AG04450 (cell line): ENCODE measurements around the gene FAM13A. TPM values are rescaled to one million over a fixed set of nuclear protein-coding genes. Genes with fewer than 3 reads are reported as not detected.

Experiments
- CTCF ChIA-PET: fragments of 300-600, 350-600 bp; formaldehyde crosslinking; extraction: SDS; loops from one replicate; lab custom pipeline; 2022; ENCODE audit warnings: antibody characterized with exemption, inconsistent platforms; lab: Charles Lee
- POLR2A ChIA-PET: fragments of 350-600 bp; formaldehyde crosslinking; extraction: SDS; loops from one replicate; lab custom pipeline; 2021; ENCODE audit warnings: antibody characterized with exemption, inconsistent platforms; lab: Yijun Ruan, JAX
- DNase-seq: peaks from one replicate; pipeline ENCODE4 v3.0.0-alpha.2; 2011; ENCODE audit warnings: low read depth, low spot score
- H3K27ac ChIP-seq: one replicate; pipeline ENCODE4 v1.5.1; 2012; ENCODE audit warnings: low read depth, low read length, control low read depth
- H3K27me3 ChIP-seq: one replicate; pipeline ENCODE4 v1.6.0; 2012; ENCODE audit warnings: low read length; ENCODE audit not compliant: control insufficient read depth, insufficient read depth
- H3K4me3 ChIP-seq: 2 replicates; pipeline ENCODE4 v1.5.1; 2011; ENCODE audit warnings: mild to moderate bottlenecking, low read depth, low read length, control low read depth
- H3K9me3 ChIP-seq: 2 replicates; pipeline ENCODE4 v1.5.1; 2012; ENCODE audit warnings: low read length; ENCODE audit not compliant: control insufficient read depth, insufficient read depth
- polyA plus RNA-seq: library from polyadenylated mRNA; depleted of rRNA; stranded (reverse); fragments of >200 nt; gene quantifications from 2 replicates; pipeline ENCODE4 v1.2.3, GENCODE V29; 2011
- TF ChIP-seq, protein P1 (sequence below): IDR thresholded peaks from 2 replicates; pipeline ENCODE4 v1.5.1; 2011; ENCODE audit warnings: low read depth, low read length, control low read depth, inconsistent platforms

Gene FAM13A
- polyA plus RNA-seq, 1 experiment, result 27.6 TPM

DNA sequence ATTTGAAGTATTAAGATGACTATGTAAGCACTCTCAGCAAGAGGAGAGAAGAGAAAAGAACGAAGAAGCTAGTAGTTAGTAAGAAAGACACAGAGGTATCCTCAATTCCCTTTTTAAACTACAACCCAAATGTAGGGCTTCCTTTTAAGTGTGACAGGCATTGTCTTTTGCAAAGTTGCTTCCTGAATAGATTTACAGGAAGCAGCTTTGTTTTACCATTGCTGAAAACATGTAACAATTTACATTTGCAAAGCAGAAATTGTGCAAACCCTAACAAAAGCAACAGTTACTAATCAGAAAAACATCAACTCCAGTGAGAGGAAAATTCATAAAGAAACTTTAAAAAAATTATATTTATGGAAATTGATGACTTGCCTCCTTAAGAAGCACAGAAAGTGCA is 96.4 kb downstream of the FAM13A start:
- CTCF ChIA-PET, result interaction anchor here (1.1 to 1.2 kb wide), 2 partner anchors 287 to 421 kb away, joined by 3 read pairs; no protein-coding TSS in a partner anchor
- TF ChIP-seq, protein P1, sequence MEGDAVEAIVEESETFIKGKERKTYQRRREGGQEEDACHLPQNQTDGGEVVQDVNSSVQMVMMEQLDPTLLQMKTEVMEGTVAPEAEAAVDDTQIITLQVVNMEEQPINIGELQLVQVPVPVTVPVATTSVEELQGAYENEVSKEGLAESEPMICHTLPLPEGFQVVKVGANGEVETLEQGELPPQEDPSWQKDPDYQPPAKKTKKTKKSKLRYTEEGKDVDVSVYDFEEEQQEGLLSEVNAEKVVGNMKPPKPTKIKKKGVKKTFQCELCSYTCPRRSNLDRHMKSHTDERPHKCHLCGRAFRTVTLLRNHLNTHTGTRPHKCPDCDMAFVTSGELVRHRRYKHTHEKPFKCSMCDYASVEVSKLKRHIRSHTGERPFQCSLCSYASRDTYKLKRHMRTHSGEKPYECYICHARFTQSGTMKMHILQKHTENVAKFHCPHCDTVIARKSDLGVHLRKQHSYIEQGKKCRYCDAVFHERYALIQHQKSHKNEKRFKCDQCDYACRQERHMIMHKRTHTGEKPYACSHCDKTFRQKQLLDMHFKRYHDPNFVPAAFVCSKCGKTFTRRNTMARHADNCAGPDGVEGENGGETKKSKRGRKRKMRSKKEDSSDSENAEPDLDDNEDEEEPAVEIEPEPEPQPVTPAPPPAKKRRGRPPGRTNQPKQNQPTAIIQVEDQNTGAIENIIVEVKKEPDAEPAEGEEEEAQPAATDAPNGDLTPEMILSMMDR, result no peak

DNA sequence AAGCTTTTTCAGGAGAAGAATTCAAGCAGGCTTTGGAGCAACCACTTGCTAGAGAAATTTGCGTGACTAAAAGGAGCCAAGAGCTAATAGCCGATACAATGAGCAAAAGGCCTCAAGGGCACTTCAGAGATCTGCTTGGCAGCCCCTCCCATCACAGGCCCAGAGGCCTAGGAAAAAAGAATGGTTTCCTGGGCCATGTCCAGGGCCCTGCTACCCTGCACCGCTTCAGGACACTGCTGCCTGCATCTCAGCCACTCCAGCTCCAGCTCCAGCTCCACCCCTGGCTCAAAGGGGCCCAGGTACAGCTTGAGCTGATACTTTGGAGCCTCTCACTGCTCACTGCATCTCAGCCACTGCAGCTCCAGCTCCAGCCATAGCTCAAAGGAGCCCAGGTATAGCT is 98.9 kb downstream of the FAM13A start:
- ChIA-PET POLR2A (no interaction called here), CTCF (no interaction called here)
- H3K27ac ChIP-seq, result no peak overlapping the region
- TF ChIP-seq, protein P1, result no peak
- H3K27me3 ChIP-seq, result no peaks in the 10 kb centered on the region
- H3K9me3 ChIP-seq, result no peaks in the 10 kb centered on the region
- no peak overlapping the region for H3K4me3 ChIP-seq
- DNase-seq, result no peak

More for the DNA sequence above, 96.4 kb downstream of the FAM13A start:
- POLR2A ChIA-PET, result no interaction called here
- no peaks in the 10 kb centered on the region for H3K27me3 ChIP-seq
- no peaks in the 10 kb centered on the region for H3K9me3 ChIP-seq
- no peak overlapping the region for H3K27ac ChIP-seq
- no peak for DNase-seq
- no peak overlapping the region for H3K4me3 ChIP-seq

DNA sequence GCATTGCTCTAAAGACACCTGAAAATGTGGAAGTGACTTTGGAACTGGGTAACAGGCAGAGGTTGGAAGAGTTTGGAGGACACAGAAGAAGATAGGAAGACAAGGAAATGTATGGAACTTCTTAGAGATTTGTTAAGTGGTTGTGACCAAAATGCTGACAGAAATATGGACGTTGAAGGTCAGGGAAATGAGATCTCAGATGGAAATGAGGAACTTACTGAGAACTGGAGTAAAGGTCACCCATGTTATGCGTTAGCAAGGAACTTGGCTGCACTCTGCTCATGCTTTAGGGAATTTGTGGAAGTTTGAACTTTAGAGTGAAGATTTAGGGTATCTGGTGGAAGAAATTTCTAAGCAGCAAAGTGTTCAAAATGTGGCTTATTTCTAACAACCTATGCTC is 99.4 kb downstream of the FAM13A start:
- no peak for DNase-seq
- H3K9me3 ChIP-seq, result no peaks in the 10 kb centered on the region
- CTCF ChIA-PET, result no interaction called here
- TF ChIP-seq, protein P1, result no peak
- no peaks in the 10 kb centered on the region for H3K27me3 ChIP-seq
- POLR2A ChIA-PET, result interaction anchor here (1.2 kb wide), 1 partner anchor 66 kb away, joined by 5 read pairs; no protein-coding TSS in a partner anchor
- no peak overlapping the region for H3K27ac ChIP-seq
- no peak overlapping the region for H3K4me3 ChIP-seq

DNA sequence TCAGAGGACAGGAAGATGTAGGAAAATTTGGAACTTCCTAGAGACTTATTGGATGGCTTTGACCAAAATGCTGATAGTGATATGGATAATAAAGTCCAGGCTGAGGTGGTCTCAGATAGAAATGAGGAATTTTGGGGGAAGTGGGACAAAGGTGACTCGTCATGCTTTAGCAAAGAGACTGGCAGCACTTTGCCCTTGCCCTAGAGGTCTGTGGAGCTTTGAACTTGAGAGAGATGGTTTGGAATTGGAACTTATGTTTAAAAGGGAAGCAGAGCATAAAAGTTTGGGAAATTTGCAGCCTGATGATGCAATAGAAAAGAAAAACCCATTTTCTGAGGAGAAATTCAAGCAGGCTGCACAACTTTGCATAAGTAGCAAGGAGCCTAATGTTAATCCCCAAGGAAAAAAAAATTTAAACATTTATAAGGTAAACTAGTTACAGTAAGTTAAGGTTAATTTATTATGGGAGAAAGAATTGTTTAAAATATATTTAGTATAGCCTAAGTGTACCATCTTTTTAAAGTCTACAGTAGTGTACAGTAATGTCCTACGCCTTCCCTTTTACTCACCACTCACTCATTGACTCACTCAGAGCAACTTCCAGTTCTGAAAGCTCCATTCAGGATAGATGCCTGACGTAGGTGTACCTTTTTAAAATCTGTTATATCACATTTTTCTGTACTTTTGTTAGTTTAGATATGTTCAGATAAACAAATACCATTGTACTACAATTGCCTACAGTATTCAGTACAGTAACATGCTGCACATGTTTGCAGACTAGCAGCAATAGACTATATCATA is 101.2 kb downstream of the FAM13A start:
- DNase-seq, result no peak
- CTCF ChIA-PET, result no interaction called here
- no peaks in the 10 kb centered on the region for H3K9me3 ChIP-seq
- H3K27ac ChIP-seq, result no peak overlapping the region
- POLR2A ChIA-PET, result interaction anchor here (1.2 kb wide), 1 partner anchor 67 kb away, joined by 5 read pairs; no protein-coding TSS in a partner anchor
- TF ChIP-seq, protein P1, result no peak
- H3K4me3 ChIP-seq, result no peak overlapping the region
- H3K27me3 ChIP-seq, result no peaks in the 10 kb centered on the region

DNA sequence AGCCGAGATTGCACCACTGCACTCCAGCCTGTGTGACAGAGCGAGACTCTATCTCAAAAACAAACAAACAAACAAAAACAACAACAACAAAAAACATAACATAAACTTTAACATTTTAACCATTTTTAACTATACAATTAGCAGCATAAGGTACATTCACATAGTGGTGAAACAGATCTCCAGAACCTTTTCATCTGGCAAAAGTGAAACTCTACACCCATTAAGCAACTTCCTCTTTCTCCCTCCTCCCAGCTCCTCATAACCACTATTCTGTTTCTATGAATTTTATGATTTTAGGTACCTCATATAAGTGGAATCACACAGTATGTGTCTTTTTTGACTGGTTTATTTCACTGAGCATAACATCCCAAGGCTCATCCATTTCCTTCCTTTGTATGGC is 103.6 kb downstream of the FAM13A start:
- POLR2A ChIA-PET, result no interaction called here
- H3K27me3 ChIP-seq, result no peaks in the 10 kb centered on the region
- CTCF ChIA-PET, result no interaction called here
- DNase-seq, result no peak
- no peaks in the 10 kb centered on the region for H3K9me3 ChIP-seq
- no peak overlapping the region for H3K27ac ChIP-seq
- H3K4me3 ChIP-seq, result no peak overlapping the region
- TF ChIP-seq, protein P1, result no peak
